Uterus (tissue), 4 donors: ENCODE measurements around the gene PRKCD. TPM values are rescaled to one million over a fixed set of nuclear protein-coding genes. Genes with fewer than 3 reads are reported as not detected.

Experiments used
- DNase-seq, 2 donors: peaks; one replicate each; pipeline ENCODE4 v3.0.0-alpha.2; 2019 to 2020
- H3K27ac ChIP-seq, 2 donors: fragments of 200-600 bp; sonication (generic); 1 replicate in 1 of 2; 2 replicates in 1 of 2; pipeline ENCODE4 v1.5.1; 2016 to 2018
- H3K27me3 ChIP-seq, 2 donors: fragments of 200-600 bp; sonication (generic); one replicate each; pipeline ENCODE4 v1.5.1; 2018 to 2019; ENCODE audit warnings: control low read depth in 1 of 2
- H3K36me3 ChIP-seq, 2 donors: fragments of 200-600 bp; sonication (generic); one replicate each; pipeline ENCODE4 v1.5.1; 2019; ENCODE audit warnings: control low read depth in 1 of 2
- H3K4me1 ChIP-seq, 2 donors: fragments of 200-600 bp; sonication (generic); one replicate each; pipeline ENCODE4 v1.5.1; 2018 to 2019; ENCODE audit warnings: control low read depth in 1 of 2
- H3K4me3 ChIP-seq, 2 donors: fragments of 200-600 bp; sonication (generic); 1 replicate in 1 of 2; 2 replicates in 1 of 2; pipeline ENCODE4 v1.5.1; 2018 to 2019; ENCODE audit warnings: mild to moderate bottlenecking in 1 of 2
- H3K9me3 ChIP-seq, 2 donors: fragments of 200-600 bp; sonication (generic); one replicate each; pipeline ENCODE4 v1.5.1; 2019; ENCODE audit warnings: control low read depth in 1 of 2
- POLR2A ChIP-seq, 2 donors: fragments of 450-650 bp; IDR thresholded peaks; one replicate each; pipeline ENCODE4 v1.6.1; 2016; ENCODE audit warnings: antibody characterized with exemption in 2 of 2, mild to moderate bottlenecking in 1 of 2, moderate library complexity in 1 of 2
- intact Hi-C: fragments of 100-400 bp; cut with DNase I; formaldehyde crosslinking; loops from one replicate; pipeline ENCODE4 v1.15.1; 2023; ENCODE audit warnings: low total_unique reads
- total RNA-seq, 4 donors: library from RNA; depleted of rRNA in 3 of 4; stranded (reverse); fragments of >200 nt in 3 of 4; gene quantifications; one replicate each; pipeline versions ENCODE4 v1.1.0 to v1.2.4, GENCODE V29; 2014 to 2023
- TF ChIP-seq, protein P1 (sequence below), 4 experiments: fragments of 200-600 bp in 2 of 4; fragments of 450-650 bp in 2 of 4; sonication (generic) in 2 of 4; IDR thresholded peaks; one replicate each; pipeline ENCODE4 v1.5.1; 2016 to 2019; ENCODE audit warnings: antibody characterized with exemption in 4 of 4, mild to moderate bottlenecking in 2 of 4, moderate library complexity in 1 of 4
- donor health status: DM: yes; HTN: yes; CAD: no.

The PRKCD gene
- total RNA-seq, 4 donors from 2014 or later = under 0.01 to 16.8 (median 12.6) TPM

- intact Hi-C loops = no loop called here
- Histone ChIP-seq H3K4me3 (no peak overlapping the region), H3K9me3 (no peaks in the 10 kb centered on the region), H3K27me3 (no peaks in the 10 kb centered on the region), H3K27ac (no peak overlapping the region), H3K4me1 (no peaks in the 10 kb centered on the region), H3K36me3 (no peaks in the 10 kb centered on the region)
- no peak for DNase-seq
- TF ChIP-seq, protein P1, sequence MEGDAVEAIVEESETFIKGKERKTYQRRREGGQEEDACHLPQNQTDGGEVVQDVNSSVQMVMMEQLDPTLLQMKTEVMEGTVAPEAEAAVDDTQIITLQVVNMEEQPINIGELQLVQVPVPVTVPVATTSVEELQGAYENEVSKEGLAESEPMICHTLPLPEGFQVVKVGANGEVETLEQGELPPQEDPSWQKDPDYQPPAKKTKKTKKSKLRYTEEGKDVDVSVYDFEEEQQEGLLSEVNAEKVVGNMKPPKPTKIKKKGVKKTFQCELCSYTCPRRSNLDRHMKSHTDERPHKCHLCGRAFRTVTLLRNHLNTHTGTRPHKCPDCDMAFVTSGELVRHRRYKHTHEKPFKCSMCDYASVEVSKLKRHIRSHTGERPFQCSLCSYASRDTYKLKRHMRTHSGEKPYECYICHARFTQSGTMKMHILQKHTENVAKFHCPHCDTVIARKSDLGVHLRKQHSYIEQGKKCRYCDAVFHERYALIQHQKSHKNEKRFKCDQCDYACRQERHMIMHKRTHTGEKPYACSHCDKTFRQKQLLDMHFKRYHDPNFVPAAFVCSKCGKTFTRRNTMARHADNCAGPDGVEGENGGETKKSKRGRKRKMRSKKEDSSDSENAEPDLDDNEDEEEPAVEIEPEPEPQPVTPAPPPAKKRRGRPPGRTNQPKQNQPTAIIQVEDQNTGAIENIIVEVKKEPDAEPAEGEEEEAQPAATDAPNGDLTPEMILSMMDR (IDR thresholded peaks at IDR 0.05) = no peak
- no peak for TF ChIP-seq POLR2A (IDR thresholded peaks at IDR 0.05)
Measured at GRCh38 chr3:53226841-53227407, 65.9 kb downstream of the PRKCD start.

- TF ChIP-seq POLR2A (IDR thresholded peaks at IDR 0.05) = no peak
- TF ChIP-seq, protein P1 (IDR thresholded peaks at IDR 0.05) = no peak
- Histone ChIP-seq H3K4me1 (no peaks in the 10 kb centered on the region), H3K27ac (no peak overlapping the region), H3K4me3 (no peak overlapping the region), H3K9me3 (no peaks in the 10 kb centered on the region), H3K36me3 (no peaks in the 10 kb centered on the region), H3K27me3 (no peaks in the 10 kb centered on the region)
- intact Hi-C loops = no loop called here
- DNase-seq = no peak
Measured at GRCh38 chr3:53227993-53228885, 67.2 kb downstream of the PRKCD start.

GRCh38 chr3:53229171-53229570 is 68.2 kb downstream of the PRKCD start:
- Histone ChIP-seq H3K27ac (no peak overlapping the region), H3K4me1 (no peaks in the 10 kb centered on the region), H3K36me3 (no peaks in the 10 kb centered on the region), H3K4me3 (no peak overlapping the region), H3K9me3 (no peaks in the 10 kb centered on the region), H3K27me3 (no peaks in the 10 kb centered on the region)
- intact Hi-C loops = no loop called here
- no peak for DNase-seq
- TF ChIP-seq POLR2A (IDR thresholded peaks at IDR 0.05) = no peak
- TF ChIP-seq, protein P1 (IDR thresholded peaks at IDR 0.05) = no peak

DNA sequence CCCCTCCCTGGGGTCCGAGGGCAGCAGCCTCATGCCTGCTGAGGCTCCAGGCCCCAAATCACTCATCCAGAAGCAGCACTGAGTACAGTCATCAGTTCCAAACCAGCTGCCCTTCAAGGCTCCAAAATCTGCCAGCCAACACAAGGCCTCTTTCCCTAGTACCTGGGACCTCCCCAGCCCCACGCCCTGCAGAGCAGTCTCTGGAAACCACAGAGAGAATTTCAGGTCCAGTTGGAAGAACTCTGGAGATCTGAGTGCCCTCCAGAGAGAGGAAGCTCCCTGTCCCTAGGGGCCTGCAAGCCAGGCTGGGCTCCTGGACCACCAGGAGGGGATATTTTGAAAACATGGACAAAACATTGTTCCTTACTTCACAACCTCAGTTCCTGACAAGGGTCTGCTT is 68.6 kb downstream of the PRKCD start:
- TF ChIP-seq, protein P1 (IDR thresholded peaks at IDR 0.05) = no peak
- no peak for TF ChIP-seq POLR2A (IDR thresholded peaks at IDR 0.05)
- Histone ChIP-seq H3K4me1 (no peaks in the 10 kb centered on the region), H3K27me3 (no peaks in the 10 kb centered on the region), H3K27ac (no peak overlapping the region), H3K9me3 (no peaks in the 10 kb centered on the region), H3K36me3 (no peaks in the 10 kb centered on the region), H3K4me3 (no peak overlapping the region)
- no peak for DNase-seq
- intact Hi-C loops = no loop called here

GRCh38 chr3:53230041-53230621 is 69.1 kb downstream of the PRKCD start:
- TF ChIP-seq POLR2A (IDR thresholded peaks at IDR 0.05) = no peak
- TF ChIP-seq, protein P1 (IDR thresholded peaks at IDR 0.05) = no peak
- no peak overlapping the region for H3K27ac ChIP-seq
- H3K36me3 ChIP-seq = no peaks in the 10 kb centered on the region
- intact Hi-C loops = no loop called here
- no peaks in the 10 kb centered on the region for H3K9me3 ChIP-seq
- no peak for DNase-seq
- H3K4me3 ChIP-seq = no peak overlapping the region
- H3K27me3 ChIP-seq = no peaks in the 10 kb centered on the region
- H3K4me1 ChIP-seq = no peaks in the 10 kb centered on the region
